ENCODE results near the gene CHRNB1.

DNA sequence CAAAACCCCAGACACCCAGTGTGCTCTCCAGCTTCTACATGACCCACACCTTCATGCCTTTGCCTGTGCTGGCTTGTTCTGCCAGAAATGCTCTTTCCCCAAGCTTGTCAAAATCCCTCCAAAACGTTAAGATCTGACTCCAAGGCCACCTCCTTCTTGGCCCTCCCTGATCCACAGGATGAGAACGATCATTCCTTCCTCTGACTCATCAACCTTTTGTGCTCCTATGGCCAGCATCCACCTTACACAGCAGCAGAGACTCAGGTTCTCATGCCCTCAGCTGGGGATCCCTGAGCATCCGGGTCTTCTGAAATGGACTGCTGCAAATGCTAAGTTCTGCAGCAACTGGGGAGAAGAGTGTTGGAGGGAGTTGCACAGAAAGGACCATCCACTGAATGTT lies 31.6 kb downstream of the CHRNB1 start:
- TF ChIP-seq, protein P1, sequence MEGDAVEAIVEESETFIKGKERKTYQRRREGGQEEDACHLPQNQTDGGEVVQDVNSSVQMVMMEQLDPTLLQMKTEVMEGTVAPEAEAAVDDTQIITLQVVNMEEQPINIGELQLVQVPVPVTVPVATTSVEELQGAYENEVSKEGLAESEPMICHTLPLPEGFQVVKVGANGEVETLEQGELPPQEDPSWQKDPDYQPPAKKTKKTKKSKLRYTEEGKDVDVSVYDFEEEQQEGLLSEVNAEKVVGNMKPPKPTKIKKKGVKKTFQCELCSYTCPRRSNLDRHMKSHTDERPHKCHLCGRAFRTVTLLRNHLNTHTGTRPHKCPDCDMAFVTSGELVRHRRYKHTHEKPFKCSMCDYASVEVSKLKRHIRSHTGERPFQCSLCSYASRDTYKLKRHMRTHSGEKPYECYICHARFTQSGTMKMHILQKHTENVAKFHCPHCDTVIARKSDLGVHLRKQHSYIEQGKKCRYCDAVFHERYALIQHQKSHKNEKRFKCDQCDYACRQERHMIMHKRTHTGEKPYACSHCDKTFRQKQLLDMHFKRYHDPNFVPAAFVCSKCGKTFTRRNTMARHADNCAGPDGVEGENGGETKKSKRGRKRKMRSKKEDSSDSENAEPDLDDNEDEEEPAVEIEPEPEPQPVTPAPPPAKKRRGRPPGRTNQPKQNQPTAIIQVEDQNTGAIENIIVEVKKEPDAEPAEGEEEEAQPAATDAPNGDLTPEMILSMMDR (IDR thresholded peaks at IDR 0.05; ENCODE audit: borderline replicate concordance, extremely low read depth, low read length, poor library complexity, severe bottlenecking): no peak
- TF ChIP-seq EZH2 (IDR thresholded peaks at IDR 0.05; ENCODE audit: borderline replicate concordance, low read depth, low read length, severe bottlenecking): no peak
